Stimulated activated CD4-positive, alpha-beta T cell treated with anti-CD3 and anti-CD28 coated beads, Interleukin-12 subunit alpha, Interleukin-12 subunit beta, amount 100 ng/mL, for 4 hours (primary cell): ENCODE results near the gene ANO3.

ENCODE experiments used
- DNase-seq: peaks from one replicate; pipeline ENCODE4 v3.0.0-alpha.2; 2020

The ANO3 gene

DNA sequence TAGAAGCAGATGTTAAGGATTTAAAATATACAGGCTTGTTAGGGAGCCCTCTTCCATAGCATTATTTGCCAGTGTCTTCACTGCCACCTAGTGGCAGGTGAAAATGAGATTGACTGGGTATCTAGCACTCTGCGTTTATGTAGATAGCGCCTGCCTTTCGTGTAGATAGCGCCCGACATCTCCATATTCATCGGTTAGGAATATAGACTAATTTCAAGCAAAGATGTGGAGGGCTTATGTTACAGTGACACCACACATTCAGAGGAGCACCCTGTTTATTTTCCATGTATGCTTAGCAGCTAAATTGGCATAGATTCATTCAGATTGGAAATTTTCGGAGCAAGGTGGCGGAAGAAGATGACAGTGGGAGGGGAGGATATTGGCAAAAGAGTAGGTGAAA lies 318.0 kb downstream of the ANO3 start:
- no peak for DNase-seq

DNA sequence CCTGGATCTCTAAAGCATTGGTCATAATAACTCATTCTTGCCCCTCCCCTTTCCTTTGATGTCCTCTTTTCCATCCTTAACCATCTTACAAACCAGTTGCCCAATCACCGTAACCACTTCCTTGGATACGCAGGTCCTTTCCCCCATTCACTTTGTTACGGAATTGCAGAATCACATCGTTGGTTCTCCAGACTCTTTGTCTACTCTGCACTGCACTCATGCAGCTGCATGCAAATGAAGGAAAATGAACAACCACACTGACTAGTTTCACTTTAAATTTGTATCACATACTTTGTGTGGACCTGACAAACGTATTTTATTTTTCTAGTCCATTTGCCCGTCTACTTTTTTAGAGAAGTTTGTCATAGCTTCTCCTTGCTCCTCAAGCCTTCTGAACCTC lies 320.0 kb downstream of the ANO3 start:
- DNase-seq: no peak

- no peak for DNase-seq
Observed at GRCh38 chr11:26655287-26655686, 323.4 kb downstream of the ANO3 start.

GRCh38 chr11:26662916-26663315 lies 331.0 kb downstream of the ANO3 start:
- DNase-seq: no peak

GRCh38 chr11:26665036-26665435 lies 333.1 kb downstream of the ANO3 start:
- no peak for DNase-seq

GRCh38 chr11:26665946-26666345 lies 334.0 kb downstream of the ANO3 start:
- DNase-seq: no peak

GRCh38 chr11:26675233-26675928 lies 343.5 kb downstream of the ANO3 start:
- DNase-seq: no peak

DNA sequence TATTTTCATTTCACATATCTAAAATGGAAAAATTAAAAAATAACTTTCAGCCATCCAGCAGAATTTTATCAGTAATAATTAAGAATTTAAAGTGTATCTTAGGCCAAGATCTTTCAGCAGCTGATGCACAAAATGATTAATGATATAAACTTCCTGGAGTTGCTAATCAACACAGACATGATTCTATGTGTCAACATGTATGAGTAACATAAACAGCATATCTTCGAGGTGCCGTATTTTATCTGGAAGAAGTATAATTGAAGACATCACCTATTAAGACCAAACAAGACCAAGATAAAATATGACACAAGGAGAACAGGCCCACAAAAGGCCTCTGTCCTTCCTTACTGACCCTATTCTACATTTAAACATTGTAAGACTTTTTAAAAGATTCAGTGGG lies 344.7 kb downstream of the ANO3 start:
- DNase-seq: no peak

DNA sequence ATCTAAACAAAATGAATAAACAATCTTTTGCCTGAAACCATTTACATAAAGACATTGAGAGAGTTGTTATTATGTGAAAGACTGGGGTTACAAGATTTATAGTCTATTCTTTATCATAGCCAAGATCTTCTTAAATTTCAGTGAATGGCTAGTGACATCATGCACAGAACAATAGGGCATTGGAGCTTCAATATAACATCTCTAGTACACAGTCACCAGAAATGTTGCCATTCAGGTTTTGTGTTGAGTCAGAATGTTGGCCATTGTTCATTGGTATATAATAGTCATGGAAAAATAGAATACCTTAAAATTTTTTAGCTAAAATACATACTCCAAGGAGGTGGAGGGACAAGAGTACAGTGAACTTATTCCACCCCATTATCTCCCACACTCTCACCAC lies 345.6 kb downstream of the ANO3 start:
- no peak for DNase-seq

DNA sequence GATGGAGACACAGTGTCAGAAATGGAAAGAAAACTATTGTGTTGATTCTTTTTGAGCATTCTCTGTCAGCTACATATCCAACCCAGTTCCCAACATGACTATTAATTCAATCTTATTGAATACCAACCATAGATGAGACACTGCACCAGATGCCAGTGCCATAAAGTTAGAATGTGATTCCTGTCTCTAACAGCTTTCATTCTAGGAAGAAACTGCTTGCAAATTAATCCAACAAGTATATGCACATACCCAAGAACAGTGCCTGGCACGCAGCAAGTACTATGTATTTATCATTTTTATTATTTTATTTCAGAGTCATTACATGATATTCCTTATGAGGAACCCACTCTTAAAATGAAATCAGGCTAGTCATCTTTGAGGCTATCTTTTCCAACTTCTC lies 355.4 kb downstream of the ANO3 start:
- DNase-seq: no peak

GRCh38 chr11:26688701-26689100 lies 356.8 kb downstream of the ANO3 start:
- no peak for DNase-seq

- no peak for DNase-seq
Observed at GRCh38 chr11:26696330-26696729, 364.4 kb downstream of the ANO3 start.

- no peak for DNase-seq
Observed at GRCh38 chr11:26698224-26698623, 366.3 kb downstream of the ANO3 start.

DNA sequence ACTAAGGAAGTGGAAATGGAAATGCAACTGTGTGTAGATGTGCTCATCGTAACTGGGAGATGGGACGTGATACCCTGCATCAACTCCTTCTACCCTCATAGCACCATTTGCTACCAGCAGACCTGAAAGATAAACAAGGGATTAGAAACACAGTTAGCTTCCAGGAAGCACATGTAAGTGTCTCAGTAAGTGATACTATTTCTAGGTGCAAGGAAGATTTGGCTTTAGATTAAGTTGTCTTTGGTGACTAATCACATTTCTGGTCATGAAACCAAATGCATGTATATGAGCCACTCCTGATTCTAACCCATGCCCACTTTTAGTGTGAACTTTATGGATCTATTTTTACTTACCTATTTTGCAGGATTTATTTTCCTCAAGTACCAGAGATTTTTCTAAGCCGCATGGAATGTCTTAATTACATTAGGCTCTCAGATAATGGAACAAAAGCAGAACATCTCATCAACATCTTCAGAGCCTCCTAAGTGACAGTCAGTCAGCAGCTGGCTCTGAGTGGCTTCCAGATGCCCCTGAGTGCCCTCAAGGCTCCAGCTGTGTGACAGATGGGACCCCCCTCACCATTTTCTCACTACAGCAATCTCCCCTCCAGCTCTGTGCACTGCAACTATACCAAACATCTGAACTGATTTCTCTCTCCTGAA lies 368.8 kb downstream of the ANO3 start:
- no peak for DNase-seq

DNA sequence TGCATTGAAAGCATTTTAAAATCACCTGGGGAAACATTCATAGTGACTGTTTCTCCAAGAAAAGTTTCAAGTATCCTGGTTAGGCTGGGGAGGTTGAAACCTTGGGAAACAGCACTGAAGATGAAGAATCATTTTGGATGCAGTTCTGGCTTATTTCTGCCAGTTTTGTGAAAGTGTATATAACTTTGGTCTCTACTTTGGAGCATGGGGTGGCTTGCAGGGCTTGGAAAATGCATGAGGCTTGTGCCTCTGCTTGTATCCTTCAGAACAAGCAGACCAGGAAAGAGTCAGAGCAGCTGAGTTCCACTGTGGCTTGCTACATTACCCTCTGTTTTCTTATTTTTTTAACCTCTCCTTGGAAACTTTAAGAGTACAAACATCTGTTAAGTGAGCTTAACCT lies 370.5 kb downstream of the ANO3 start:
- no peak for DNase-seq

DNA sequence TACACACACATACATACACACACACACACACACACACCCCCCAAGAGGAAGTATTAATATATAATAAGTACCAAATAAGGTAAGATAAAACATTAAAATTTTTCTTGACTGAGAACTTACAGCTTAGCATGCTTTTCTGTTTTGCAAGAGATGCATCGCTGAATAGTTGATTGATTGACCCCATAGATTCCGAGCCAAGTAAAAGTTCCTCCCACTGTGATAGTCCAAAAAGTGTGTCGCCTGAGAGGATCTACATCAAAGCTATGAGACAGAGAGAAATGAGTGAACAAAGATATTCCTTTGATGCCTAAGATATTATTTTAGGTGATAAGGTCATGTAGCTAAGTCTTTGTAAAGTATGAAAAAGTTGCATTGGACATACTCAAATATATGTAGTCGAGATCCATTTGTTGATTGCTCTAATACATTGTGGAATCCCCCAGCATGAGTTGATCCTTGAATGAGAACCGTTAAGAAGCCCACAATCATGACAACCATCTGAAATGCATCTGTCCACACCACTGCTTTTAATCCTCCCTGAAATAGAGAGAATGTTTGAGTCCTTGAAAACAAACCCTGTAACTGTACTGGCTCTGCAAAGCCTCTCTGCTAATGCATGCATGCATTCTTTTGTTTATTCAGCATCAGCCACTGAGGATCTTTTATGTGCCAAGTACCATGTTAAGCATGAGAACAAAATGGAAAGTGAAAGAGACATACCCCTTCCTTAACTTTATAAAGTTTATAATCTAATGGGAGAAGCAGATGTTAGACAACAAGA lies 371.7 kb downstream of the ANO3 start:
- no peak for DNase-seq

DNA sequence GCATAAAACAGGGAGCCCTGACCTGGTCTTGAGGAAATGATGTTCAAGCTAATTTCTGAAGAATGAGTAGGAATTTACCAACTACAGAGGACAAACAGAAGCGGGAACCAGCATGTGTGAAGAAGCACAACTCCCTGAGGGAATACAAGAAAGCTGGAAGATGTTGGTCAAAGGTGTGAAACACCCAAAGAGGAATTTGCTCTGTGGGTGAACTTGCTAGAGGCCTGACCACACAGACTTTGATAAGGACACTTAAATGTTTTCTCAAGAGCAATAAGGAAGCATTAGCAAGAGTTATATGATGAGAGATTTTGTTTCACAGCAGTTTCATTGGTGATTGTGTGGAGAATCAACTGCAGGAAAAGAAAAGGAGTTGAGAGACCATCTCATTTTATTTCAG lies 372.3 kb downstream of the ANO3 start:
- DNase-seq: no peak

GRCh38 chr11:26706181-26706580 lies 374.3 kb downstream of the ANO3 start:
- no peak for DNase-seq

- DNase-seq: no peak
Observed at GRCh38 chr11:26708736-26709456, 377.0 kb downstream of the ANO3 start.

GRCh38 chr11:26710489-26710888 lies 378.6 kb downstream of the ANO3 start:
- no peak for DNase-seq

GRCh38 chr11:26712497-26712896 lies 380.6 kb downstream of the ANO3 start:
- no peak for DNase-seq
